HepG2 (cell line): ENCODE measurements around the gene PARP14.

Source experiments
- CTCF ChIP-seq: sonication (generic); formaldehyde crosslinking; IDR thresholded peaks from 2 replicates; pipeline ENCODE4 v1.5.0; 2020; ENCODE audit warnings: mild to moderate bottlenecking, missing genetic modification reagents, moderate library complexity
- POLR2A ChIP-seq, 2 experiments: IDR thresholded peaks; 2 replicates each; pipeline ENCODE4 v1.6.1; 2011; ENCODE audit warnings: low read depth in 2 of 2, low read length in 2 of 2, mild to moderate bottlenecking in 1 of 2, moderate library complexity in 1 of 2; ENCODE audit not compliant: insufficient read depth in 1 of 2
- SMAD3 ChIP-seq: sonication (generic); formaldehyde crosslinking; IDR thresholded peaks from 2 replicates; pipeline ENCODE4 v1.4.0; 2020; ENCODE audit warnings: missing genetic modification reagents
- ZNF256 ChIP-seq: sonication (generic); formaldehyde crosslinking; conservative IDR thresholded peaks from 2 replicates; pipeline ENCODE4 v1.4.0; 2020; ENCODE audit warnings: missing genetic modification reagents
- ZNF431 ChIP-seq: sonication (generic); formaldehyde crosslinking; IDR thresholded peaks from 2 replicates; pipeline ENCODE4 v1.9.0; 2022; ENCODE audit warnings: missing genetic modification reagents, low read depth, mild to moderate bottlenecking, borderline replicate concordance
- TF ChIP-seq, protein P1 (sequence below): sonication (generic); formaldehyde crosslinking; IDR thresholded peaks from 2 replicates; pipeline ENCODE4 v1.4.0; 2020; ENCODE audit warnings: missing genetic modification reagents

GRCh38 chr3:122774564-122774963 lies 93.9 kb downstream of the PARP14 start:
- TF ChIP-seq CTCF (CRISPR knock-in tag), result no peak
- TF ChIP-seq, protein P1, sequence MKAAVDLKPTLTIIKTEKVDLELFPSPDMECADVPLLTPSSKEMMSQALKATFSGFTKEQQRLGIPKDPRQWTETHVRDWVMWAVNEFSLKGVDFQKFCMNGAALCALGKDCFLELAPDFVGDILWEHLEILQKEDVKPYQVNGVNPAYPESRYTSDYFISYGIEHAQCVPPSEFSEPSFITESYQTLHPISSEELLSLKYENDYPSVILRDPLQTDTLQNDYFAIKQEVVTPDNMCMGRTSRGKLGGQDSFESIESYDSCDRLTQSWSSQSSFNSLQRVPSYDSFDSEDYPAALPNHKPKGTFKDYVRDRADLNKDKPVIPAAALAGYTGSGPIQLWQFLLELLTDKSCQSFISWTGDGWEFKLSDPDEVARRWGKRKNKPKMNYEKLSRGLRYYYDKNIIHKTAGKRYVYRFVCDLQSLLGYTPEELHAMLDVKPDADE (CRISPR knock-in tag), result no peak
- TF ChIP-seq ZNF256 (CRISPR knock-in tag), result no peak
- no peak for TF ChIP-seq POLR2A (IDR thresholded peaks at IDR 0.05; ENCODE audit: insufficient read depth in 1 of 2, low read depth in 2 of 2, low read length in 2 of 2)
- TF ChIP-seq SMAD3 (CRISPR knock-in tag), result no peak
- no peak for TF ChIP-seq ZNF431
